DND-41 (cell line): Measurements from ENCODE around the gene PAPOLG.

Experiments
- ATAC-seq: fragments of 200-7000 bp; cut with Tn5 transposase; 3 replicates; pipeline ENCODE4 v1.9.1; 2021; ENCODE audit warnings: low read depth; ENCODE audit not compliant: insufficient read depth
- DNase-seq: peaks from one replicate; pipeline ENCODE4 v3.0.0-alpha.2; 2020
- H2AFZ ChIP-seq: 2 replicates; pipeline ENCODE4 v1.6.0; 2012; ENCODE audit warnings: low read depth, low read length
- H3K27ac ChIP-seq: 2 replicates; pipeline ENCODE4 v1.5.1; 2012; ENCODE audit warnings: low read length, inconsistent platforms
- H3K27me3 ChIP-seq: fragments of 200-600 bp; sonication (generic); 2 replicates; pipeline ENCODE4 v1.6.0; 2012; ENCODE audit warnings: low read length, mild to moderate bottlenecking, inconsistent platforms; ENCODE audit not compliant: insufficient read depth, poor library complexity
- H3K36me3 ChIP-seq: 2 replicates; pipeline ENCODE4 v1.5.1; 2012; ENCODE audit warnings: low read length, inconsistent platforms; ENCODE audit not compliant: insufficient read depth
- H3K4me1 ChIP-seq: 2 replicates; pipeline ENCODE4 v1.5.1; 2012; ENCODE audit warnings: mild to moderate bottlenecking, low read length; ENCODE audit not compliant: insufficient read depth
- H3K4me2 ChIP-seq: 2 replicates; pipeline ENCODE4 v1.6.0; 2012; ENCODE audit warnings: mild to moderate bottlenecking, moderate library complexity, low read length, inconsistent platforms; ENCODE audit not compliant: insufficient read depth
- H3K4me3 ChIP-seq, 2 experiments: fragments of 200-600 bp in 1 of 2; shearing (Covaris generic) in 1 of 2; 2 replicates each; pipeline ENCODE4 v1.5.1; 2012 to 2016; ENCODE audit warnings: inconsistent platforms in 2 of 2, low read length in 2 of 2, mild to moderate bottlenecking in 2 of 2, low read depth in 1 of 2, moderate library complexity in 1 of 2
- H3K79me2 ChIP-seq: 2 replicates; pipeline ENCODE4 v1.6.0; 2012; ENCODE audit warnings: low read length, inconsistent platforms; ENCODE audit not compliant: insufficient read depth
- H3K9ac ChIP-seq: 2 replicates; pipeline ENCODE4 v1.6.0; 2012; ENCODE audit warnings: low read depth, mild to moderate bottlenecking, inconsistent platforms, low read length, moderate library complexity
- H3K9me3 ChIP-seq: 2 replicates; pipeline ENCODE4 v1.5.1; 2012; ENCODE audit warnings: low read length, moderate library complexity, mild to moderate bottlenecking, inconsistent platforms; ENCODE audit not compliant: insufficient read depth, severe bottlenecking
- H4K20me1 ChIP-seq: 2 replicates; pipeline ENCODE4 v1.6.0; 2012; ENCODE audit warnings: low read length; ENCODE audit not compliant: insufficient read depth
- CTCF ChIP-seq: IDR thresholded peaks from 2 replicates; pipeline ENCODE4 v1.5.1; 2012; ENCODE audit warnings: borderline replicate concordance, low read length, moderate library complexity, mild to moderate bottlenecking; ENCODE audit not compliant: poor library complexity, severe bottlenecking; ENCODE audit errors: extremely low read depth
- EZH2 ChIP-seq: IDR thresholded peaks from 3 replicates; pipeline ENCODE4 v1.6.1; 2012; ENCODE audit warnings: borderline replicate concordance, low read depth, mild to moderate bottlenecking, moderate library complexity, low read length, inconsistent platforms; ENCODE audit not compliant: severe bottlenecking

Gene PAPOLG

GRCh38 chr2:60843006-60843405 is 86.9 kb downstream of the PAPOLG start:
- H4K20me1 ChIP-seq: no peaks in the 10 kb centered on the region
- no peak overlapping the region for H3K27ac ChIP-seq
- no peak overlapping the region for H3K4me3 ChIP-seq
- H3K4me2 ChIP-seq: no peak overlapping the region
- TF ChIP-seq EZH2: no peak
- TF ChIP-seq CTCF: no peak
- no peaks in the 10 kb centered on the region for H3K4me1 ChIP-seq
- ATAC-seq: no peak
- no peak for DNase-seq
- no peaks in the 10 kb centered on the region for H3K27me3 ChIP-seq
- H3K79me2 ChIP-seq: no peaks in the 10 kb centered on the region
- H3K36me3 ChIP-seq: no peaks in the 10 kb centered on the region
- H2AFZ ChIP-seq: no peak overlapping the region
- H3K9ac ChIP-seq: no peak overlapping the region
- no peaks in the 10 kb centered on the region for H3K9me3 ChIP-seq

DNA sequence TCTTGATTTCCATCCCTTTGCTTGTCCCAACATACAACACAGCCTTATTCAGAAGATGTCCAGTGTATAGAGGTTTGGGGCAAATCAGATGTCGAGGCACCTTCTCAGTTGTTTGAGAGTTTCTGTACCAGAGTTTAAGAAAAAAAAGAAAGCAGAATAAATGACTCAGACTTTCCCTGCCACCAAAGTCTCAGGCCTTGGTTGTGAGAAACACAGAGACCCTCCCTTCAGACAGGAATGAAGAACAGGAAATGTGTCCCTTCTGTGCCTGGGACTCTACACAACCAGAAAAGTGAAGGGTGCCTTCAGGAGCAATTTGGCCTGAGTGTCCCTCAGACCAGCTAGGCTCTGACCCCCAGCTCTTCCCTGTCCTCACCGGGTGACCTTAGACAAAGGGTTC is 88.0 kb downstream of the PAPOLG start:
- Histone ChIP-seq H2AFZ (no peak overlapping the region), H3K4me1 (no peaks in the 10 kb centered on the region)

GRCh38 chr2:60847854-60848253 is 91.8 kb downstream of the PAPOLG start:
- no peak overlapping the region for H3K4me3 ChIP-seq
- ATAC-seq: no peak
- DNase-seq: no peak
- no peaks in the 10 kb centered on the region for H3K9me3 ChIP-seq
- no peaks in the 10 kb centered on the region for H3K36me3 ChIP-seq
- no peak overlapping the region for H3K27ac ChIP-seq
- TF ChIP-seq CTCF (no peak), EZH2 (no peak)
- H3K9ac ChIP-seq: no peak overlapping the region
- H3K4me2 ChIP-seq: no peak overlapping the region
- no peaks in the 10 kb centered on the region for H3K79me2 ChIP-seq
- H2AFZ ChIP-seq: no peak overlapping the region
- H4K20me1 ChIP-seq: no peaks in the 10 kb centered on the region
- H3K4me1 ChIP-seq: no peaks in the 10 kb centered on the region
- H3K27me3 ChIP-seq: no peaks in the 10 kb centered on the region

More for the DNA sequence above, 88.0 kb downstream of the PAPOLG start:
- ATAC-seq: no peak
- no peak for DNase-seq
- H3K9me3 ChIP-seq: no peaks in the 10 kb centered on the region
- H3K79me2 ChIP-seq: no peaks in the 10 kb centered on the region
- H4K20me1 ChIP-seq: no peaks in the 10 kb centered on the region
- no peak overlapping the region for H3K9ac ChIP-seq
- H3K27me3 ChIP-seq: no peaks in the 10 kb centered on the region
- no peak overlapping the region for H3K27ac ChIP-seq
- H3K4me2 ChIP-seq: no peak overlapping the region
- H3K36me3 ChIP-seq: no peaks in the 10 kb centered on the region
- TF ChIP-seq EZH2 (no peak), CTCF (no peak)
- H3K4me3 ChIP-seq: no peak overlapping the region
